ENCODE data around the gene ZFYVE28.

ZFYVE28 gene

DNA sequence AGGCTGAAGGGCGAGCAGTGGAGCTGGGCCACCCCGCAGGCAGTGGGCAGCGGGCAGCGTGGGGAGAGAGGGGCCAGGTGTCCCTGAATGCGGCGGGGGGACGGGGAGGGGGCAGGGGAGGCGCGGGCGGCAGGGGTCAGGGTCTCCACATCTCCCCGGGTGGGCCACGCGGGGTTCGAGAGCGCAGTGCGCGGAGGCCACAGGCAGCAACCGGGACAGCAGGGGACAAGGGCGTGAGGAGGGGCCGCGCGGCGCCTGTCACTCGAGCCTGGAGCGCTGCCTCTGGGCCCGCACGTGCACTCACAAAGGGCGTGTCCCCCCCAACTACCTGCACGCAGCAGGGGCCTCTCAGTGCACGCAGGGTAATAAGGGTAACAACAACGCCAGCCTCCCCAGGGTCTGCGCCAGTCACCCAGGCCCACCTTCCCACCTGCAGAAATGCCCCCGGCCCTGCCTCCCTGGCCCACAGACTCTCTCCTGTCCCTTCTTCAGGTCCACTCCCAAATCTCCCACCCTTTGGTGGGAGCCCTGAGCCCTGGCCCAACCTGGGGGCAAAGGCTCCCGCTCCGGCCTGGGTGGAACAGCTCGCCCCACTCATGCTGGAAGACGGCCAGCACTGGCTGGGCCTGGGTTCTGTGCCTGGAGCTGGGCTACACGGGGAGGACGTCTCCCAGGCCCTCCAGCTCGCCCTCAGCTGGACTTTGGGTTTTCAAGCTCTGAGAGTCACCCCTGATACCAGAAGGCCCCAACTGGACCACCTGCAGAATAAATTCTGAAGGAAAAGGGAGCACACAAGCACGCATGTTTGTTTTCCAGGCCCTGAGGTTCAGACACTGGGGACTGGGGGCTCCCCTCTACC, 53.2 kb downstream of the ZFYVE28 start:
- DNase-seq: no peak

GRCh38 chr4:2364654-2365053, 53.8 kb downstream of the ZFYVE28 start:
- DNase-seq: no peak

DNA sequence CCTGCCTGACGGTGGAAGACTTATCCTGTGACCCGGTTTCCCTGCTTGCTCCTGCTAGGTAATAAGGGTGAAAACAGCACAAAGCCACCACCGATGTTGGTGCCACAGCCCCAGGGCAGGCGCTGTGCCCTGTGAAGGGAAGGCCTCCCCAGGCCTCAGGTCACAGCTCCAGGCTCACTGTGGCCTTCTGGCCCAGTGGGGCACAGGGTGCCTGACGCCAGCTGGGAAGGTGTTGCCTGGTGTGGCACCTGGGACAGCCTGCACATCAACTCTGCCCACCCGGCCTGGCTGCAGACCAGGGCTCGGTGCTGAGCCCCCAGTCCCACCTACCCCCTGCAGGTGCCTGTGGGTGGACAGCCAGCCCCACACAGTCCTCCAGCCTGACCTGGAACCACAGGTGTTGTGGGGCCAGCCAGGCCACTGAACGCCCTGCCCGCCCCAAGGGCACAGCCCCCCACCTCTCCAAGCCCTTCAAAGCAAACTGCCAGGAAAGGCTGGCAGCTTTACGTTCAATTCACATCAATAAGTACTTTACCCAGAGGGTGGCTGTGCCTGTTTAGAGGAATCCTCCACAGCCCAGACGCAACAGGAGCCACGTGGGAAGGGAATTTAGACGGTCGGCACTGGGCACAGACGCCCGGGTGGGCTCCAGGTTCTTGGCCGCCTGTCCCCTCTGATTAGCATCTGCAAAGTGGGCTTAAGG, 54.3 kb downstream of the ZFYVE28 start:
- no peak for DNase-seq

DNA sequence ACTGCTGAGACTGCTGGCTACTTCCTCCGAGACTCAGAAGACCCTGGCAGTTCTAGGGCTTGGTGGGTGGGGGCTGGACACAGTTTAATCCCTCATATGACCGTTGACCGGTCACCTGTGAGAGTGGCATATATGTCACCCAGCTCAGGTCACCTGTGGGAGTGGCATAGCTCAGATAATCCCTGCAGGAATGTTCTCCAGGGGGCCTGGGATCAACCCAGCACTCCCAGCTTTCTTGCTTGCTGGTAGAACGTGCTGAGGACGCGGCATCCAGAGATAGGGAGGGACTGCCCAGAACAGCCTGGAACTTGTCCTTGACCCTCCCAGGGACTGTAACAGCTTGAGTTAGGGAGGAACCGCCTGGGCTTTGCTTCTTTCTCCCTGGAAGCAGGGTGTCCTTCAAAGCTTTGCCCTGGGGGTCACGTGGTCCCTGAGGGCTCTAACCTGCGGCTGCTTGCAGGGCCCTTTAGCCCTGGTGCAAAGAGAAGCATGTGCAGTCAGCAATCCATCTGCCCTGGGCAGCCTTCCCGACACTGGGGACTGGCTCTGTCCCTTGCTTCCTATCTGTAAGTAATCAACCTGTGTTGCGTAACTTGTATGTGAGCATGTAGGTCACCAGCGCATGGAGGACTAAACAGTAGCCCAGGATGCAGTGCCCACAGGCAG, 55.3 kb downstream of the ZFYVE28 start:
- no peak for DNase-seq

GRCh38 chr4:2362266-2363055, 56.0 kb downstream of the ZFYVE28 start:
- no peak for DNase-seq

GRCh38 chr4:2361366-2362265, 56.8 kb downstream of the ZFYVE28 start:
- DNase-seq: no peak

- DNase-seq: no peak
Observed at GRCh38 chr4:2360396-2360730, 58.1 kb downstream of the ZFYVE28 start.

DNA sequence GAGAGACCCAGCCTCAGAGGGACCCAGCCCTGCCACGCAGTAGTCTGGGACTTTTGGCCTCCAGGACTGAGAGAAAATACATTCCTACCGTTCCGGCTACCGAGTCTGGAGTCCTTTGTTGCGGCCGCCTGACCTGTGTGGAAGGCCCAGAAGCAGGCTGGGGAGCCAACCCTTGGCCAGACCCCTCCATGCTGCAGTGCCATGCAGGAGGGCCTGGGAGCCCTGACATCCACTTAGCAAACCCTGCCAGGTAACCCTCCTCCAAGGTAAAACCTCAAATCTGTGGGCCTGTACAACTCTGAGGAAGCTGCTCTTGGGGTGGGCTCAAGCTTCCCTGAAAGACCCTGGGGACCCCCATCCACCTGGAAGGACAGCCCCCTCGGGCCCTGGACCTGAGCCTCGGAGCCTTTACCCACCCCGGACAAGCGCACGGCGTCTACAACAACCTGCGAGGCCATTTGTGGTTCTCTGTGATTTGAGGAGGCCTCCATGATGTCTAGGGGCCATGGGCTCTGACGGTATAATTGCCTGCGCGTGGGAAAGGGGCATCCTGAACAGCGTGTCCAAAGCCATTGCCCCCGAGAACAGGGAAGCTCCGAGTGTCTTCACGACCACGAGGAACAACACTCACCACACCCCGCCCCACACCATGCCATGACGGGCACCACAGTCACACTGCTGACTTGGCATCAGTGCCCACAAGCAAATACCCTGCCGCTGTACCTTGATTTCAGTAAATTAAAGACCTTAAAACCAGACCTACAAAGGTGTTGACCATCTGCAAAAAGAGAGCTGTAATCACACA, 58.7 kb downstream of the ZFYVE28 start:
- no peak for DNase-seq

- DNase-seq: no peak
Observed at GRCh38 chr4:2357821-2358745, 60.4 kb downstream of the ZFYVE28 start.

DNA sequence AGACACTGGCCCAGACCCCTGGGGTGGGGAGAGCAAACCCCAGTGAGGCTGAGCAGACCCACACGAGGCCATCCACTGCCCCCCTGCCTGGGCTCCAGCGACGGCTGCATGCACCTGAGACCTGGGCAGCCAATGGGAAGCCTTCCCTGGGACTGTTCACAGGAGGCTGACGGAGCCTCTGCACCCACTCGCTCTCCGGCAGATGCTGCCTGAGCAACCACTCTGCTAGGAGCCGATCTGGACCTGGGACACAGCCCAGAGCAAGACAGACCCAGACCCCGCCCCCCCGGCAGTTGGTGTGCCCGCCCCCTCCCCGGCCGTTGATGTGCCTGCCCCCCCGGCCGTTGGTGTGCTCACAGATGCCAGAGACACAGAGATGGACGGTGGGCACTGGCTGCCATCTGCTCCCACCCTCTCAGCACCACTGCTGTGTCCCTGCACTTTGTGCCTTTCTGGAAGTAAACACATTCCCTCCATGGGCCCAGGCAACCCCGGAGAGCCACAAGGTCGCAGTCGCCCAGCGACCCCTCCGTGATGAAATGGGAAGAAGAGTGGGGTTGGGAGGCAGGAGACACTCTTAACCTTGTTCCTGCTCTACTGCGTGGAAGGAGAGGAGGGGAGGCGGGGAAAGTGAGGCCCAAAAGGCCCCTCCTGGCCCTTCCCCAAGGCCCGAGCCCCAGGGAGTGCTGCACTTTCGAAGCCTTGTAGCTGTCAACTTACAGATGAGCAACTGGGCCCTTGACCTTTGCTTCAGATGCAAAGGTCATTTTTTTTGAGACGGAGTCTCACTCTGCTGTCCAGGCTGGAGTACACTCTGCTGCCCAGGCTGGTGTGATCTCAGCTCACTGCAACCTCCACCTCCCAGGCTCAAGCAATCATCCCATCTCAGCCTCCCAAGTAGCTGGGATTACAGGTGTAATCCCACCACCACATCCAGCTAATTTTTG, 62.0 kb downstream of the ZFYVE28 start:
- peak; percentile 32 for DNase-seq

DNA sequence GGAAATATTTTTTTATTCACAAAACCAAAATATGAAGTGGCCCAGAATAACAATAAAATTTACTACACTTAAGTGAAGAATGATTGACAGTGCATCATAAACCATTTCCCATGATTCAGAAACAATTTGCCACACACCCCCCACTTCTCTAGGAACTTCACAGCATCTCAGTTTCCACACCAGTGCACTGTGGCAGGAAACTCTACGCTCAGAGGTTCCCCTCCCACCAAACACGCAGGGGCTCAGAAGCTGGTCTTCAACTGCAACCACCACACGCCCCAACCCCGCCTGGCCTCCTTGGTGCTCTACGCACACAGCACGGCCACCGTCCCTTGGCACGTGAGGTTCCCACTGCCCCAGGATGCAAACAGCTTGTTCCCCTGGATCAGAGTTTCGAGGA, 63.7 kb downstream of the ZFYVE28 start:
- DNase-seq: no peak

DNA sequence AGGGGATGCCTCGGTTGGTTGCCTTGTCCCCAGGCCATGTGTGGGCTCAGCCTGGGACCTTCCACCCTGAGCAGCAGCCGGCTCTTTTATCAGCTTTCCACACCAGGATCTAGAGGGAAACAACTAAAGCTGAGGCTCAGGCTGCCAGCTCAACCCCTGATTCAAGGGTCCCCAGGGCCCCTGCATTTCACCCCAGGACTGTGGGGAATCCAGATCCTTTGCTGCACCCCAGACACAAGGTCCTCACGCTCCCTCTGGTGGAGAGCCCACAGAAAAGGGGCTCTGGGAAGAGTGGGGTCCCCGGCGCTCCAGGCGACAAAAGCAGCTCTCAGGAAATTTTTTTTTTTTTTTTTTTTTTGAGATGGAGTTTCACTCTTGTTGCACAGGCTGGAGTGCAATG, 64.3 kb downstream of the ZFYVE28 start:
- DNase-seq: no peak

- DNase-seq: no peak
Observed at GRCh38 chr4:2353222-2354107, 65.0 kb downstream of the ZFYVE28 start.

DNA sequence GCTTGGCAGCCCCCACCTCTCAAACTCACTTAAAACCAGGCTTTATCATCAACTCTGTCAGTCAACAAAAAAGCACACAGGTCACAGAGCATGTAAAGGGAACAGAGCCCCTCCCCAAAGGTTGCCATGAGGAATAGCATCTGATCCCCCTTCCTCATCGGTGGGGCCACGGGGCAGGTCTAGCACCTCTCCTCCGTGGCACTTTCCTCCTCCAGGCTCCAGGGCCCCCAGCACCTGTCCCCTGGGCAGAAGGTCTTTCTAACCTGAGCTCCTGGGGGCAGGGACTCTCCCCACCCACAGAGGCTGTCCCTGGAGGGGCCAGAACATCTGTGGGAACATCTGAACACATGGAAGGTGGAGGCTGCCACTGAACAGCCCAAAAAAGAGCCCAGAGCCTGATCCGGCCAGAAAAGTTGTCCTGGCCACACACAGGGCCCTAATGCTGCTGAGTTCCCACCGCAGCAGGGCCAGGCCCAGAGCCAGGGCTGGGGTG, 65.7 kb downstream of the ZFYVE28 start:
- DNase-seq: no peak

DNA sequence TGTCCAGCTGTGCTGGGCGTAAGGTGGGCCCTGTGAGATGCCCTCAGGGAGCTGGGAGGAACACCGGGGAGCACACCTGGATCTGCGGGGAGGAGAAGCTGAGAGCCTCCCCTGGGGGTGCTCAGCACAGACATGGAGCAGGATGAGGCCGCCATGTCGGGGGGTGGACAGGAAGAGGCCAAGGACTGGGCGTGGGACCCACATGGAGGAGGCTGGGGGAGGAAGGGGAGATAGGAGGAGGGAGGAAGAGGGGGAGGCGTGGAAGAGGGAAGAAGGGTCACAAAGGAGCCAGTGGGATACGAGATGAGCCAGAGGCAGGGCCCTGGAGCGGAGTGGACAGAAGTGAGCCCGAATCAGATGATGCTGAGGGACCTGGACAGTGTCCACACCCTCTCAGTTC, 66.3 kb downstream of the ZFYVE28 start:
- no peak for DNase-seq

DNA sequence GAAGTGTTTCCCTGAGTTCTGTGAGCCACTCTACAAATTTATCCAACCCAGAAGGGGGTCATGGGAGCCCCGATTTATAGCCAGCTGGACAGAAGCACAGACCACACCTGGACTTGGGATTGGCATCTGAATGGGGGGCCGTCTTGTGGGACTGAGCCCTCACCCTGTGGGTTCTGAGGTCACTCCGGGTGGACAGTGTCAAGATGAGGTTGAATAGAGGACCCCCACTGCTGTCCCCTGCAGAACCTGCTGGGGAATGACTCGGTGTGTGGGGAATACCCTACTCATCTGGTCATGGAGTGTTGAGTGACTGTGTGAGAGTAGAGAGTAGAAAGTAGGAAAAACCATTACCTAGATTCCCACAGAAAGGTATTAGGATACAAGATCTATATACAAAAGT, 67.5 kb downstream of the ZFYVE28 start:
- no peak for DNase-seq

GRCh38 chr4:2348786-2349185, 69.7 kb downstream of the ZFYVE28 start:
- no peak for DNase-seq

- DNase-seq: no peak
Observed at GRCh38 chr4:2347190-2347589, 71.3 kb downstream of the ZFYVE28 start.

Measured in NCI-H2171 (cell line).